Progenitor cell of endocrine pancreas (in vitro differentiated cells): ENCODE results near the gene EVL. TPM values are rescaled to one million over a fixed set of nuclear protein-coding genes. Genes with fewer than 3 reads are reported as not detected.

Experiments
- DNase-seq: peaks from one replicate; pipeline ENCODE4 v3.0.0; 2021; ENCODE audit warnings: low spot score; ENCODE audit not compliant: unreplicated experiment
- H3K27ac Mint-ChIP-seq: 2 replicates; pipeline ENCODE4 v1.8.0; 2021; ENCODE audit warnings: mild to moderate bottlenecking, moderate library complexity, mixed read lengths
- H3K27me3 Mint-ChIP-seq: 2 replicates; pipeline ENCODE4 v1.8.0; 2021; ENCODE audit warnings: mixed read lengths
- H3K36me3 Mint-ChIP-seq: 2 replicates; pipeline ENCODE4 v1.8.0; 2022; ENCODE audit warnings: mixed read lengths; ENCODE audit not compliant: insufficient read depth
- H3K4me1 Mint-ChIP-seq: 2 replicates; pipeline ENCODE4 v1.8.0; 2021; ENCODE audit warnings: low read depth, mixed read lengths
- H3K4me3 Mint-ChIP-seq: 2 replicates; pipeline ENCODE4 v1.8.0; 2021; ENCODE audit warnings: low read depth, mild to moderate bottlenecking, moderate library complexity, mixed read lengths
- H3K9me3 Mint-ChIP-seq: 2 replicates; pipeline ENCODE4 v1.8.0; 2021; ENCODE audit warnings: low read depth, mixed read lengths
- CTCF ChIP-seq: fragments of 200-600 bp; sonication (generic); IDR thresholded peaks from one replicate; pipeline ENCODE4 v1.5.0; 2021; ENCODE audit warnings: antibody characterized with exemption, mild to moderate bottlenecking; ENCODE audit not compliant: unreplicated experiment
- total RNA-seq: library from RNA; stranded (reverse); gene quantifications from 2 replicates; pipeline ENCODE4 v1.2.1, GENCODE V29; 2021

EVL gene
- total RNA-seq, 1 donor from 2014 or later: 207 TPM

GRCh38 chr14:100103250-100104005 lies 38.2 kb downstream of the EVL start:
- H3K27me3 Mint-ChIP-seq: no peaks in the 10 kb centered on the region
- no peak for TF ChIP-seq CTCF
- H3K4me3 Mint-ChIP-seq: no peak overlapping the region
- DNase-seq: no peak
- H3K36me3 Mint-ChIP-seq: peaks cover 7% of the 10 kb centered on the region
- peaks cover 3% of the 10 kb centered on the region for H3K4me1 Mint-ChIP-seq
- H3K27ac Mint-ChIP-seq: peak overlapping the region; percentile 35
- H3K9me3 Mint-ChIP-seq: no peaks in the 10 kb centered on the region

GRCh38 chr14:100104006-100104352 lies 38.8 kb downstream of the EVL start:
- no peak overlapping the region for H3K27ac Mint-ChIP-seq
- peaks cover 6% of the 10 kb centered on the region for H3K4me1 Mint-ChIP-seq
- TF ChIP-seq CTCF: no peak
- H3K27me3 Mint-ChIP-seq: no peaks in the 10 kb centered on the region
- H3K4me3 Mint-ChIP-seq: no peak overlapping the region
- peaks cover 6% of the 10 kb centered on the region for H3K36me3 Mint-ChIP-seq
- H3K9me3 Mint-ChIP-seq: no peaks in the 10 kb centered on the region
- no peak for DNase-seq

GRCh38 chr14:100104523-100105300 lies 39.5 kb downstream of the EVL start:
- Mint-ChIP-seq H3K4me1 (peaks cover 6% of the 10 kb centered on the region), H3K27me3 (no peaks in the 10 kb centered on the region), H3K4me3 (no peak overlapping the region), H3K36me3 (peaks cover 6% of the 10 kb centered on the region), H3K27ac (no peak overlapping the region), H3K9me3 (no peaks in the 10 kb centered on the region)
- no peak for TF ChIP-seq CTCF
- DNase-seq: no peak

- TF ChIP-seq CTCF: no peak
- DNase-seq: no peak
- Mint-ChIP-seq H3K4me3 (no peak overlapping the region), H3K9me3 (no peaks in the 10 kb centered on the region), H3K27me3 (no peaks in the 10 kb centered on the region), H3K36me3 (peaks cover 6% of the 10 kb centered on the region), H3K4me1 (peaks cover 6% of the 10 kb centered on the region), H3K27ac (no peak overlapping the region)
Observed at GRCh38 chr14:100105357-100106169, 40.3 kb downstream of the EVL start.
